IMR-90 (cell line): ENCODE data around the gene DPP10. TPM values are rescaled to one million over a fixed set of nuclear protein-coding genes. Genes with fewer than 3 reads are reported as not detected.

Source experiments
- ATAC-seq: fragments of 200-7000 bp; cut with Tn5 transposase; 2 replicates; pipeline ENCODE4 v1.9.1; 2020; ENCODE audit warnings: low read depth, mild to moderate bottlenecking, moderate library complexity
- BruUV-seq: library from RNA; stranded (reverse); fragments of 400-500 nt; replicated peaks from 2 replicates; lab custom pipeline; 2021; lab: Mats Ljungman, UMichigan
- CTCF ChIA-PET: fragments of 300-600 bp; formaldehyde crosslinking; extraction: SDS; loops from one replicate; lab custom pipeline; 2021; ENCODE audit warnings: antibody characterized with exemption; lab: Yijun Ruan, JAX
- POLR2A ChIA-PET: fragments of 300-600 bp; sonication (Branson Sonifier 250); formaldehyde crosslinking; loops from one replicate; lab custom pipeline; 2022; ENCODE audit warnings: antibody characterized with exemption; ENCODE audit not compliant: unreplicated experiment; lab: Charles Lee
- DNase-seq: peaks from one replicate; pipeline ENCODE4 v3.0.0; 2013
- H2AFZ ChIP-seq: replicated peaks from 2 replicates; pipeline ENCODE3; 2013; ENCODE audit warnings: low read length, mild to moderate bottlenecking; ENCODE audit not compliant: poor library complexity
- H2AK5ac ChIP-seq: 2 replicates; pipeline ENCODE4 v1.6.1; 2013; ENCODE audit warnings: low read depth, low read length, inconsistent platforms
- H2AK9ac ChIP-seq: replicated peaks from 2 replicates; pipeline ENCODE3; 2013; ENCODE audit warnings: mild to moderate bottlenecking, low read depth, low read length, moderate library complexity; ENCODE audit not compliant: poor library complexity
- H2BK120ac ChIP-seq: 2 replicates; pipeline ENCODE4 v1.6.1; 2013; ENCODE audit warnings: low read depth, low read length, inconsistent platforms
- H2BK15ac ChIP-seq: 3 replicates; pipeline ENCODE4 v1.6.1; 2013; ENCODE audit warnings: low read depth, low read length, inconsistent platforms
- H2BK20ac ChIP-seq: 2 replicates; pipeline ENCODE4 v1.6.1; 2013; ENCODE audit warnings: low read depth, mild to moderate bottlenecking, inconsistent platforms, low read length, moderate library complexity
- H2BK5ac ChIP-seq: 2 replicates; pipeline ENCODE4 v1.6.1; 2013; ENCODE audit warnings: mild to moderate bottlenecking, low read depth, low read length, inconsistent platforms; ENCODE audit not compliant: poor library complexity, severe bottlenecking
- H3K14ac ChIP-seq: replicated peaks from 2 replicates; pipeline ENCODE4 v1.6.1; 2013; ENCODE audit warnings: low read depth, low read length, inconsistent platforms
- H3K18ac ChIP-seq: 2 replicates; pipeline ENCODE4 v1.6.1; 2013; ENCODE audit warnings: low read depth, low read length, control low read depth
- H3K23ac ChIP-seq: 2 replicates; pipeline ENCODE4 v1.6.1; 2013; ENCODE audit warnings: low read depth, low read length, inconsistent platforms
- H3K27ac ChIP-seq: 2 replicates; pipeline ENCODE4 v1.5.1; 2013; ENCODE audit warnings: mild to moderate bottlenecking, control low read depth, low read length; ENCODE audit not compliant: insufficient read depth
- H3K27me3 ChIP-seq: 2 replicates; pipeline ENCODE4 v1.6.1; 2013; ENCODE audit warnings: low read length; ENCODE audit not compliant: control insufficient read depth, insufficient read depth
- H3K36me3 ChIP-seq: 2 replicates; pipeline ENCODE4 v1.6.1; 2013; ENCODE audit warnings: low read length, mixed read lengths; ENCODE audit not compliant: control insufficient read depth, insufficient read depth
- H3K4ac ChIP-seq: 2 replicates; pipeline ENCODE4 v1.6.1; 2013; ENCODE audit warnings: low read depth, low read length, inconsistent platforms
- H3K4me1 ChIP-seq: 2 replicates; pipeline ENCODE4 v1.6.1; 2013; ENCODE audit warnings: low read length, mixed read lengths; ENCODE audit not compliant: control insufficient read depth, insufficient read depth
- H3K4me2 ChIP-seq: 2 replicates; pipeline ENCODE4 v1.6.1; 2013; ENCODE audit warnings: low read depth, mild to moderate bottlenecking, control low read depth, low read length, moderate library complexity
- H3K4me3 ChIP-seq: 2 replicates; pipeline ENCODE4 v1.5.1; 2013; ENCODE audit warnings: low read depth, mild to moderate bottlenecking, control low read depth, low read length, moderate library complexity; ENCODE audit not compliant: insufficient read depth
- H3K56ac ChIP-seq: 2 replicates; pipeline ENCODE4 v1.6.1; 2013; ENCODE audit warnings: low read length, inconsistent platforms; ENCODE audit not compliant: insufficient read depth; ENCODE audit errors: extremely low read depth
- H3K79me1 ChIP-seq, 2 experiments: 2 replicates each; pipeline ENCODE4 v1.6.1; 2013; ENCODE audit warnings: low read length in 2 of 2, inconsistent platforms in 1 of 2, low read depth in 1 of 2
- H3K9ac ChIP-seq: 2 replicates; pipeline ENCODE4 v1.6.1; 2013; ENCODE audit warnings: low read depth, low read length, control low read depth
- H3K9me1 ChIP-seq: 2 replicates; pipeline ENCODE4 v1.6.1; 2013; ENCODE audit warnings: low read length, inconsistent platforms; ENCODE audit not compliant: insufficient read depth
- H3K9me3 ChIP-seq: 2 replicates; pipeline ENCODE4 v1.6.1; 2013; ENCODE audit warnings: low read length; ENCODE audit not compliant: control insufficient read depth, insufficient read depth
- H4K20me1 ChIP-seq: 2 replicates; pipeline ENCODE4 v1.6.1; 2013; ENCODE audit warnings: low read length, inconsistent platforms; ENCODE audit not compliant: insufficient read depth
- H4K5ac ChIP-seq: 2 replicates; pipeline ENCODE4 v1.6.1; 2013; ENCODE audit warnings: mild to moderate bottlenecking, low read depth, low read length, control low read depth
- H4K8ac ChIP-seq, 2 experiments: 2 replicates each; pipeline ENCODE4 v1.6.1; 2013; ENCODE audit warnings: low read depth in 2 of 2, low read length in 2 of 2, control low read depth in 1 of 2, inconsistent platforms in 1 of 2
- H4K91ac ChIP-seq: 2 replicates; pipeline ENCODE4 v1.6.1; 2013; ENCODE audit warnings: low read depth, low read length, inconsistent platforms; ENCODE audit not compliant: insufficient read depth
- CEBPB ChIP-seq: IDR thresholded peaks from 2 replicates; pipeline ENCODE4 v1.6.1; 2012; ENCODE audit warnings: low read depth, low read length, improper control_type of control experiment
- MAFK ChIP-seq: IDR thresholded peaks from 2 replicates; pipeline ENCODE4 v1.6.1; 2012; ENCODE audit warnings: low read depth, low read length, improper control_type of control experiment
- MAZ ChIP-seq: IDR thresholded peaks from 2 replicates; pipeline ENCODE4 v1.6.1; 2012; ENCODE audit warnings: low read depth, mild to moderate bottlenecking, low read length, improper control_type of control experiment, moderate library complexity, borderline replicate concordance
- MXI1 ChIP-seq: IDR thresholded peaks from 2 replicates; pipeline ENCODE4 v1.6.1; 2012; ENCODE audit warnings: low read depth, mild to moderate bottlenecking, low read length, moderate library complexity, borderline replicate concordance
- RAD21 ChIP-seq: IDR thresholded peaks from 2 replicates; pipeline ENCODE4 v1.6.1; 2012; ENCODE audit warnings: low read length, improper control_type of control experiment
- WGBS, 2 experiments: methylation state at CpG; one replicate each; pipeline versions ENCODE4 v1.1.5 to v1.1.7; 2013; ENCODE audit warnings: missing lambda C conversion rate in 2 of 2; ENCODE audit not compliant: insufficient read length in 1 of 2; ENCODE audit errors: extremely low coverage in 2 of 2; 5-methylcytosine and 5-hydroxymethylcytosine counted together
- dilution Hi-C: fragments of 300-500 bp; cut with HindIII; formaldehyde crosslinking; loops from one replicate; pipeline ENCODE4 v1.14.3; 2018; ENCODE audit warnings: low sequenced_read_pairs; ENCODE audit not compliant: unreplicated experiment
- in situ Hi-C: fragments of 300-500 bp; cut with MboI; formaldehyde crosslinking; loops from 3 replicates; pipeline ENCODE4 v1.14.3; 2019; ENCODE audit warnings: low sequenced_read_pairs, inconsistent platforms, mixed read lengths
- intact Hi-C: fragments of 100-400 bp; cut with micrococcal nuclease; formaldehyde crosslinking; loops from 2 replicates; pipeline ENCODE4 v1.10.0; 2022
- polyA plus RNA-seq, 3 experiments: library from polyadenylated mRNA; depleted of rRNA; stranded (reverse); fragments of >200 nt; gene quantifications; 2 replicates each; pipeline ENCODE4 v1.2.3, GENCODE V29; 2012; ENCODE audit warnings: low replicate concordance in 1 of 3
- total RNA-seq: library from RNA; depleted of rRNA; stranded (reverse); fragments of >200 nt; gene quantifications from 2 replicates; pipeline ENCODE4 v1.2.3, GENCODE V29; 2012

DPP10 gene
- total and polyA plus RNA-seq, 2 of the 4 experiments (the other 2 are of a cell fraction) = not detected

- Histone ChIP-seq H3K14ac (no peak overlapping the region), H4K5ac (no peak overlapping the region), H2AK9ac (no peak overlapping the region), H3K36me3 (no peaks in the 10 kb centered on the region), H2BK5ac (no peak overlapping the region), H4K8ac (no peak overlapping the region), H3K9ac (no peak overlapping the region), H3K4me1 (no peaks in the 10 kb centered on the region), H3K18ac (no peak overlapping the region), H3K9me3 (peaks cover 9% of the 10 kb centered on the region; the same call in 1 of the 2 replicates), H4K20me1 (no peaks in the 10 kb centered on the region), H3K4ac (no peak overlapping the region), H2BK120ac (no peak overlapping the region), H3K4me3 (no peak overlapping the region), H3K27me3 (no peaks in the 10 kb centered on the region), H3K79me1 (no peaks in the 10 kb centered on the region), H3K27ac (no peak overlapping the region), H3K9me1 (no peaks in the 10 kb centered on the region), H2AK5ac (no peak overlapping the region), H2BK15ac (no peak overlapping the region), H3K4me2 (no peak overlapping the region), H4K91ac (no peak overlapping the region), H2BK20ac (no peak overlapping the region), H2AFZ (no peak overlapping the region), H3K56ac (no peak overlapping the region), H3K23ac (no peak overlapping the region)
- CTCF ChIA-PET = no interaction called here
- dilution Hi-C loops = no loop called here
- POLR2A ChIA-PET = no interaction called here
- no CpG with 5 or more reads among the region's 6 CpGs for WGBS, 2 experiments
- ATAC-seq (no peak), DNase-seq (no peak)
- intact Hi-C loops = no loop called here
- in situ Hi-C loops = no loop called here
- BruUV-seq = no TSS peak
- no peak for TF ChIP-seq MXI1
- TF ChIP-seq RAD21 = no peak
- TF ChIP-seq MAFK = no peak
- TF ChIP-seq MAZ = no peak
- TF ChIP-seq CEBPB = no peak
Observed at GRCh38 chr2:115364093-115364492, 921.7 kb downstream of the DPP10 start.
